NCI-H1105 treated with DMSO at 0.1 percent for 48 hours (cell line): ENCODE measurements around the gene WASL.
"Not testable (repeated sequence)": the region's sequence is repeated elsewhere in the genome, so short reads cannot be mapped to it uniquely, and the experiment has no call there.

ENCODE experiments used
- DNase-seq: peaks from one replicate; lab custom pipeline; 2025; lab: John Stamatoyannopoulos, UW

Gene WASL

DNA sequence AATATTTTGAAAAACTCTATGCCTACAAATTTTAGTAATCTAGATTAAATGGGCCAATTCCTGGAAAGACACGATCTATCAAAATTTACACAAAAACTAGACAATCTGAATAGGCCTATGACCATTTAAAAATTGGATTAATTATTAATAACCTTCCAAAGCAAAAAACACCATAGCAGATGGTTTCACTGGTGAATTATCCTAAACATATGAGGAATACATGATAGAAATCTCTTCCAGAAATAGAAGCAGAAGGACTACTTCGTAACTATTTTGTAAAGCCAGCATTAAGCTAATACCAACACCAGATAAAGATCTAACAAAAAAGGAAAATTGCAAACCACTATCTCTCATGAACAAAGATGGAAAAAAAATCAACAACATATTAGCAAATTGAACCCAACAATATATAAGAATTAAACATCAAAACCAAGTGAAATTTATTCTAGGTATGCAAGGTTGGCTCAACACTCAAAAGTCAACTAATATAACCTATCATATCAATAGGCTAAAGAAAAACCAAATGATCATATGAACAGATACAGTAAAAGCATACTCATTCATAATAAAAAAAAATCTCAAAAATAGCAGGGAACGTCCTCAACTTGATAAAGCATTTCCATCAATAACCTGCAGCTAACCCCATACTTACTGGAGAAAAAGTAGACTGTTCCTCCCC lies 16.3 kb downstream of the WASL start:
- DNase-seq = no peak

GRCh38 chr7:123729218-123729578 lies 19.6 kb downstream of the WASL start:
- DNase-seq = no peak

- DNase-seq = no peak
Observed at GRCh38 chr7:123727071-123727837, 21.5 kb downstream of the WASL start.

- DNase-seq = no peak
Observed at GRCh38 chr7:123725586-123726171, 23.1 kb downstream of the WASL start.

DNA sequence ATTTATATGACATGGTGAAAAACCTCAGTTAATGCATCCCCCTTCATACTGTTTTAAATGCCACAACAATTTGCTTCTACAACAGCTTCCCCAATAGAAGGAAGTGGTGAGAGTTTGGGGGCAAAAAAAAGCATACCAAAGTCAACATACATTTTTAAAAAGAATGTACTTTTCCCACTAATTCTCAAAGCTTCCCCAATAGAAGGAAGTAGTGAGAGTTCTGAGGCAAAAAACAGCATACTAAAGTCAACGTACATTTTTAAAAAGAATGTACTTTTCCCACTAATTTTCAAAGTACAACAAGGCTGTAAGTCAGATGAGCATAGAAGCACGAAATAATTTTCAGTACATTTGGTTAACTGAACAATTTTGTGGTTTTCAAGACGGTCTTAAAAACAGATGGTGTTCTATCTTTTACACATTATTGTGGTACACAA lies 24.0 kb downstream of the WASL start:
- DNase-seq = no peak

- DNase-seq = no peak
Observed at GRCh38 chr7:123723913-123724312, 24.9 kb downstream of the WASL start.

DNA sequence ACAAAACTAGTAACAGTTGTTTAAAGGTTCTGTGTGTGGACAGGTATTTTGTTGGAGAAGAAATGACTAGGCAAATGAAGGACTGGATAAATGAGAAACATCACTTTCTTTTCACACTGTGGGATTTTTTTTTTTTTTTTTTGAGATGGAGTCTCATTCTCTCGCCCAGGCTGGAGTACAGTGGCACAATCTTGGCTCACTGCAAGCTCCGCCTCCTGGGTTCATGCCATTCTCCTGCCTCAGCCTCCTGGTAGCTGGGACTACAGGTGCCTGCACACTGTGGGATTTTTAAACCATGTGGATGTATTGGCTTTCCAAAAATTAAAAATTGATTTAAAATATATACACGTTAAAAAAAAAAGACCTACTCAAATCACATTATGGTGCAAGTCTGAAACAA lies 28.3 kb downstream of the WASL start:
- DNase-seq = not testable (repeated sequence)

GRCh38 chr7:123719197-123719721 lies 29.5 kb downstream of the WASL start:
- DNase-seq = no peak

DNA sequence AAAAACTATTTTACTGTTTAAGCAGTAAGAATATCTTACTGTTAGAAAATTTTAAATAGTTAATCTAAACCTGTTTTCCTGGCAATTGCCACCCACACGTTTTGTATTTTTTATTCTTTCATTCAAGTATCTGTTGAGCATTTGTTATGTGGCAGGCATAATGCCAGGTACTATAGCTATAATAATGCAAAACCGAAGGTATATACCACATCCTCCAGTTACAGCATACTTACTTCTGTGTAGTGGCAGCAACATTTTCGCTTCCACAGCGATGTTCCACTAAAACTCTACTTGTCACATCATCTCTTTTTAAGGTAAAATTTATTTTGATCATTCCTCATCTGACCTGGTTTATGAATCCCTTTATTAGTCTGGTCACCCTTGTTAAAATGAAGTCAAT lies 30.0 kb downstream of the WASL start:
- DNase-seq = no peak

GRCh38 chr7:123717689-123718088 lies 31.1 kb downstream of the WASL start:
- DNase-seq = no peak

- no peak for DNase-seq
Observed at GRCh38 chr7:123716877-123717276, 31.9 kb downstream of the WASL start.

GRCh38 chr7:123715799-123716198 lies 33.0 kb downstream of the WASL start:
- DNase-seq = no peak

GRCh38 chr7:123715198-123715597 lies 33.6 kb downstream of the WASL start:
- DNase-seq = no peak

GRCh38 chr7:123714296-123715080 lies 34.3 kb downstream of the WASL start:
- no peak for DNase-seq

DNA sequence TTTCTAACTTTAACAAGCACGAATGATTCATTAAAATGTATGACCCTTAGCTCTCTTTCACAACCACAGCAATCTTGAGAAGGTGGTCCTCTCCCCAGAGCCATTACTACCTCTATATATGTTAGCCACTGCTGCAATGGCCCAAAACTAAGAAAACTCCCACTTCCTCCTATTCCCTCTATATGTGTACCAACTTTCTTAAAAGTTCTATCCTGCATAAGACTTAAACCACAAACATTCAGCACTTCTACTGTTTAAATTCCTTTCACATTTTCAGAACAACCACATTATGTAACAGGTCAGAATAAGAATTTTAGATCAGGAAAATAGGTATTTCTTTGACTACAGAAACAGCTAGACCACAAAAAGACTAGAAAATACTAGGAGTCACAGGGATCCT lies 36.2 kb downstream of the WASL start:
- no peak for DNase-seq

DNA sequence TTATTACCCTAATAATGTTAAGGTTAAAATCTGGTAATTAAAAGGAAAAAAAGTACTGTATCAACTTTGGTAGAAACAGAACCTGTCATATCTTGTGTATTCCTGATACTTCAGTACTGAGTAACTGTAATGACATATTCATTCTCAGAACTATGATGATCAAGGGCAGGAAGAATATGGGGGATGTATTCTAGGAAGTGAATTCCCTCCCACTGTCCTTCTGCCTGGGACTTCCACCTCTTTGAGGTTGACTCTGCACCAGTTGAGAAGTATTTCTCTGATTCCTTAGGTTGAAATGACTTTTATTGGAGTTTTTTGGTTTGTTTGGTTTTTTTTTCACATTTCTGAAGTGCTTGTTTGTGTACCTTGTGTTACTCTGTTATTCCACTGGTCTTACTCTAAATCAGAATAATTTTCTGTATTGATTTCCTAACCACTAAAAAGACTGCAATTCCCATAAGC lies 36.9 kb downstream of the WASL start:
- no peak for DNase-seq

GRCh38 chr7:123710683-123711082 lies 38.1 kb downstream of the WASL start:
- DNase-seq = no peak

DNA sequence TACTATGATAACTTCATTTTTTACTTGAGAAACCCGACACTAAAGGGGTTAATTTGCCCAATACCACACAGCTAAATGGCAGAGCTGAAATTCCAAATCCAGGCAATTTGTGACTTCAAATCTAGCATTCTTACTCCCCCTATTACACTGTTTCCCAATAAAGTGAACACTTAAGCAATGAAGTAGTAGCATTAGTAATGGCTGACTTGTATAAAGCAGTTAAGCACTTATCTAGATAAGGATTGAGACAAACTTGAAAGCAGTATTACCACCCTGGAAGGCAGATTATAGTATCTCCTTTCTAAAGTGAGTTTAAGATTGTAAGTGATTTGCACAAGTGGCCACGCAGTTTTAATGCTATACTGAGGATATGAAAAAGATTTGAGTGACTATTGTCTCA lies 39.3 kb downstream of the WASL start:
- no peak for DNase-seq

- DNase-seq = no peak
Observed at GRCh38 chr7:123705211-123705901, 43.4 kb downstream of the WASL start.

DNA sequence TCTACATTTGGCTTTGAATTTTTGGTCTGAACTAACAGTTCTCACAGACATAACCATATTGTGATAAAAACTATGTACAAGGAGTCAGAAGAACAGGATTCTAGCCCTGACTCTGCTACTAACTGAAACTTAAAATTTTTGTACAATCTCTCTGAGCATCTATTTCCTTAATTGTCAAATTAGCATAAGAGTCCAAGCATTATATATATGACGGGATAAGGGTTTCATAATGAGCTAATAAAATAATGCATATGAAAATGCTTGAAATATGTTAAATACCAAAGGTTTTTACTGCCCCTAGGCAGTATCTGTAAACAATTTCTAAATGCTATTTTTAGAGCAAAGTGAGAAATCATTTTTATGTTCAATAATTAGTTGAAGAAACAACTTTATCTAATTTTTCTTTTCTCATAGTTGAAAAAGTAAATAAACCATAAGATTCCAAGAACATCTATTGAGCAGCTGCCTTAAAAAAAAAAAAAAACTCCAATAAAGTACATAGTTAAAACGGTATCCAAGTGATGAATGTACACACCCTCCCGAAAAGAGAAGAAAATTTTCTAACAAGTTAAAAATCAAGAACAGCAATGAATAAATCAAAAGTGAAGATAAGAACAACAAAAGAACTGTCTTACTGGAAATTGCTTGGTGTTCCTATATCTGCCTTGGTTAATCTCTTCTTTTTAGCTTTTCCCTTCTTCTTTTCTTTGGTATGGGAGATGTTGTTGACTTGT lies 52.7 kb downstream of the WASL start:
- no peak for DNase-seq

DNA sequence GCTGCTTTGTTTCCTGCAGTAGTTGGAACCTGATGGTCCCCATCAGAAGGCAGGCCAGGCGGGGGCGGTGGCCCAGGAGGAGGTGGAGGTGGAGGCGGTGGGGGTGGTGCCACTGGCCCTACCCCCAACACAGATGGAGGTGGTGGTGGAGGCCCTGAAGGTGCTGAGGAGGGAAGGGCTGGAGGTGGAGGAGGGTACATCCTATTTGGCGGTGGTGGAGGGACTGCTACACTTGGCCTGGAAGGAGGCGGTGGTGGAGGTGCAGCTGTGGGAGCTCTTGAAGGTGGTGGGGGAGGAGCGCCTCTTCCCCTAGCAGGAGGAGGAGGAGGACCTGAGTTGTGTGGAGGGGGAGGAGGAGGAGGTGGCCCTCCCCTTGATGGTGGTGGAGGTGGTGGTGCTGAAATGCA lies 56.3 kb downstream of the WASL start:
- DNase-seq = no peak
